GM21360 (cell line): ENCODE measurements around the gene TBCA.

Source experiments
- ATAC-seq: cut with Tn5 transposase; IDR thresholded peaks from one replicate; pipeline ENCODE4 v1.9.1; 2021; ENCODE audit warnings: mild to moderate bottlenecking, moderate library complexity; ENCODE audit not compliant: unreplicated experiment

TBCA gene

DNA sequence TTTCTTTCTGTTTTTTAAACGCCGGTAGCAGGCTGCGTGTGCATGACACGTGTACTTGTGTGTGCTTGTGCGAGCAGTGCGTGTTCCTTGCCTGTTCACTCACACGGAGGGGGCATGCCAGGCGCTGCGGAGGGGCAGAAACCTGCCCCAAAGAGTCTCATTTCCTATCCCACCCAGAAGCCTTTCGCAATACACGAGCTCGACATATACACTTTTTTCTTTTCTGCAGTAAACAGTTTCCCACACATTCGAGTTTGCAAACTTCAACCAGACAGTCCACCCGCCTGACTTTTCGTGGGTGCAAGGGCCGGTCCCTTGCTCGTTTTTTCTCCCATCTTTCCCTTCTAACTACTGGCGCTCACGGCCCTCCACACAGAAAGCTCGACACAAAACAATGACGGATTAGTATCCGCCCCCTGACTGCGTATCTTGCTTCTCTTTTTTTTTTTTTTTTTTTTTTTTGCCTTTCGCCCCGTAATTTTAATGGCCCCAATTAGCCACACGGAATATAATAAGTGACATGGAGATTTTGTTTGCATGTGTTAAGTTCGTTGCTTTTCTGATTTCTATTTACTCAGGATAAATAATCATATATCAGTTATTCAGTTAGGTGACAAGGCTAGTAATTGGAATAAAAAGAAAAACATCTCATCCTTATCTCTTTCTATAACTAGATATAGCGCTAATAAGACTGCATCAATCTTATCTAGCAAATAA lies 132.3 kb downstream of the TBCA start:
- ATAC-seq, result no peak

DNA sequence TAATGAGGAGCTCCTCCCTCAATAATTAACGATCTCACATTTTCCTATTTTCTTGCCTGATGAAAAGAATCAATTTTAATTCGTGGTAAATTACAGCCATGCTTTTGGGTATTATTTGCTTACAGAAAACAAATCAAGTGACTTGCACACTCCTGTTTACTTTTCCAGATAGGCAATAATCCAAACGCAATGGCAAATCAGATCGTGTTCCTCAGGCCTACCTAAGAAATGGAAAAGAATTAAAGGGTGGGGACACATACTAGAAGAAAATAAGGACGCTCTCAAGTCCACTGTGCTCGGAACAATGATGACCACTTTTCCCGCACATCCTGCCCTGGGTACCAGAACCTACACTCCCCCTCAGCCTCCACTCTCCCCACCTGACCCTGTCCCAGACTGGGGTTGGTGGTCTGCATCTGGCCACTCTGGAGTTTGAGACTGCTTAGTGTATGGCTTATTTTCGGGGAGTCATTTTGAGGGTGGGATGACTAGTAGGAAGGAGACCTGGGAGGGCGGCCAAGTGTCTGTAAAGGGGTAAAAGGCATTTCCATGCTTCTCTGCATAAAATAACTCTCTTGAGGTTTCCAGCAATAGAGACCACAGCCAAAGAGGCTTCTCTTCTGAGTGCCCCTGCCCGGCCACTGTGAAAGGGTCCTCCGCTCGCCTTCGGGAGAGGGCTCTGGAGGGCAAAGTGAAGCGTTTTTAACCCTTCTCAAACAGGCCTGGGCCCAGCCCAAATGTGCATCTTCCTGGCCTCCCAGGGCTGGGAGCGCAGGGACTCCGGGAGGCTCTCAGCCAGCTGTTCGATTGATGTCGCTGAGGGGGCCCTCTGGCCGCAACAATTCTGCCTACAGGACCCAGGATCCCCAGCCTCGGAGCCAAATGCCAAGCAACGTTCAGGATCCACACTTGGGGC lies 133.1 kb downstream of the TBCA start:
- no peak for ATAC-seq

DNA sequence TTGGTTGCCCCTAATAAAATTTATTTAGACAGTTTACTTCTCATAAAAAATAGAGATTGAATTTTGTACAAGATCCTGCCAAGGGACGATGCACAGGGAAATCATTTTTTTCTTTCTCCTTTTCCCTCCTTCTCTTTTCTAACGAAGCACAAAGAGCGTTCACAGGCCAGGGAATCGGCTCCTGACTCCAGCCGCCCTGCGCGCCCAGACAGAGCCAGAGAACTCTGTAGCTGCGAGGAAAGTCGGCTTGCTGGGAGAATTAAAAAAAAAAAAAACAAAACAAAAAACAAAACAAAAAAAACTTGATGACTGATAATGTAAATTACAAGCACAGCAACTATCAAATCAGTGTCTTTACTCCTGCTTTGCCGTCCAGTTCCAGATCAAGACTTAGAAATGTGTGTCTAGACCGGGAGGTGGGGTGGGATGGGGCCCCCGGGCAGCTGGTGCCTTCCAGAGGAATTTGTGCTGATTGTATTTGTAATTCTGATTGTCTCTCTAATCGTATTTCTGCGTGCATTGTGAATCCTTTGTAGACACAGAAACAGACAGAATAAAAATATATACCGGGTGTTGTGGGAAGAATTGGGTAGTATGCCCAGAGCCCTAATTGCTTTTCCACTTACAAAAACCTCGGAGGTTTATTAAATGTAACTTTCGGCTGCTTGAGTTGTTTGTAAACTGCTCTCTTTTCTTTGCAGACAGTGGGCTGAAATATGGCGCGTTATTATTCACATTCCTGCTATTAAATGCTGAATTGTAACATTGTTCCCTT lies 134.0 kb downstream of the TBCA start:
- ATAC-seq, result no peak

DNA sequence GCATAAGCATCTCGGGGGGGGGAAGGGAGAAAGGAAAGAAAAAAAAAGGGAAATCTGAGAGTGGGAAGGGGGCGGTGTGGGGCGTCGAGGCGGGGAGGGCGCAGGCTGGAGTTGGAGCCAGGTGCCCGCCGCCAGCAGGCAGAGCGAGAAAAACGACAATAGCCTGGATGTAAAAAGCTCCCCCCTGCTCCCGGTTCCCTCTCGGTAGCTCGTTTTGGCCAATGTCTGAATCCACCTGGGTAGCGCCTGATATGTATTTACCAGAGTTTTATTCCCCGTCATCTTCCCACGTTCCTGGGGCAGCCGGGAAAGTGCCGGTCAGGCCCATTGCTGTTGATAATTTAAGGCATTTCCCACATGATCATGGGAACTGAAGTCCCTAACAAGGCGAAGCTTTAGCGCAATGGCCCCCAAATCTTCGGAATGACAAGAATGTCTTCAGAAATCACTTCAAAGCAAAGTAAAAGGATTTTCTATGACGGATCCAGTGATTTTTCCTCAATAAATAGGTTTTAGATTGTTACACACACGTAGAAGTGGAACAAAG lies 134.7 kb downstream of the TBCA start:
- no peak for ATAC-seq
